Measurements from ENCODE around the gene ACTL9.
"Not testable (repeated sequence)": the region's sequence is repeated elsewhere in the genome, so short reads cannot be mapped to it uniquely, and the experiment has no call there.

Gene ACTL9

GRCh38 chr19:8698433-8699063, at the start of gene ACTL9:
Gene ACTL9 (minus strand): TSS chr19:8698795. CDS start chr19:8698701, 94 bp downstream.
- no peak for DNase-seq (ENCODE audit: low read depth in 2 of 2)

- not testable (repeated sequence) for DNase-seq (ENCODE audit: low read depth in 2 of 2)
Measured at GRCh38 chr19:8739291-8740065, 40.9 kb upstream of the ACTL9 start.

- DNase-seq (ENCODE audit: low read depth in 2 of 2), result no peak
Measured at GRCh38 chr19:8738377-8738776, 39.8 kb upstream of the ACTL9 start.

GRCh38 chr19:8731428-8732169, 33.0 kb upstream of the ACTL9 start:
- no peak for DNase-seq (ENCODE audit: low read depth in 2 of 2)

GRCh38 chr19:8724276-8724675, 25.7 kb upstream of the ACTL9 start:
- no peak for DNase-seq (ENCODE audit: low read depth in 2 of 2)

- no peak for DNase-seq (ENCODE audit: low read depth in 2 of 2)
Measured at GRCh38 chr19:8722032-8722431, 23.4 kb upstream of the ACTL9 start.

GRCh38 chr19:8721334-8721733, 22.7 kb upstream of the ACTL9 start, which contains the start of gene OR2Z1:
Gene OR2Z1 (plus strand): TSS chr19:8721634. CDS start chr19:8731029, 9,395 bp downstream.
- no peak for DNase-seq (ENCODE audit: low read depth in 2 of 2)

GRCh38 chr19:8710337-8710736, 11.7 kb upstream of the ACTL9 start:
- not testable (repeated sequence) for DNase-seq (ENCODE audit: low read depth in 2 of 2)

GRCh38 chr19:8705742-8706141, 7.1 kb upstream of the ACTL9 start:
- no peak for DNase-seq (ENCODE audit: low read depth in 2 of 2)

- DNase-seq (ENCODE audit: low read depth in 2 of 2), result not testable (repeated sequence)
Measured at GRCh38 chr19:8705304-8705703, 6.7 kb upstream of the ACTL9 start.

- no peak for DNase-seq (ENCODE audit: low read depth in 2 of 2)
Measured at GRCh38 chr19:8703223-8703622, 4.6 kb upstream of the ACTL9 start.

GRCh38 chr19:8702350-8702749, 3.8 kb upstream of the ACTL9 start:
- DNase-seq (ENCODE audit: low read depth in 2 of 2), result peak in 1 of 2 donors; percentile 22

- no peak for DNase-seq (ENCODE audit: low read depth in 2 of 2)
Measured at GRCh38 chr19:8700956-8701355, 2.4 kb upstream of the ACTL9 start.

- no peak for DNase-seq (ENCODE audit: low read depth in 2 of 2)
Measured at GRCh38 chr19:8699908-8700307, 1.3 kb upstream of the ACTL9 start.

- DNase-seq (ENCODE audit: low read depth in 2 of 2), result no peak
Measured at GRCh38 chr19:8697671-8698432, 743 bp downstream of the ACTL9 start.

GRCh38 chr19:8696993-8697392, 1.6 kb downstream of the ACTL9 start:
- no peak for DNase-seq (ENCODE audit: low read depth in 2 of 2)

GRCh38 chr19:8695911-8696310, 2.7 kb downstream of the ACTL9 start:
- no peak for DNase-seq (ENCODE audit: low read depth in 2 of 2)

- DNase-seq (ENCODE audit: low read depth in 2 of 2), result no peak
Measured at GRCh38 chr19:8695501-8695900, 3.1 kb downstream of the ACTL9 start.

GRCh38 chr19:8690753-8691539, 7.6 kb downstream of the ACTL9 start:
- DNase-seq (ENCODE audit: low read depth in 2 of 2), result no peak

GRCh38 chr19:8688930-8689329, 9.7 kb downstream of the ACTL9 start:
- DNase-seq (ENCODE audit: low read depth in 2 of 2), result no peak

- DNase-seq (ENCODE audit: low read depth in 2 of 2), result no peak
Measured at GRCh38 chr19:8686549-8686948, 12.0 kb downstream of the ACTL9 start.

Measured in stimulated activated CD4-positive, alpha-beta T cell treated with anti-CD3 and anti-CD28 coated beads, Interleukin-1b, Interleukin-23, amount 100 ng/mL, for 4 hours (primary cell).